PFSK-1 (cell line): ENCODE data around the gene XPR1.

ENCODE experiments used
- FOXP2 ChIP-seq: optimal IDR thresholded peaks from 2 replicates; pipeline ENCODE3; 2011; ENCODE audit warnings: borderline replicate concordance, control low read depth, inconsistent platforms; ENCODE audit not compliant: insufficient read depth; ENCODE audit errors: extremely low read length, extremely low read depth
- POLR2AphosphoS5 ChIP-seq: IDR thresholded peaks from 2 replicates; pipeline ENCODE4 v1.6.1; 2012; ENCODE audit warnings: low read depth, mild to moderate bottlenecking, control low read depth, low read length, moderate library complexity
- SIN3A ChIP-seq: IDR thresholded peaks from 2 replicates; pipeline ENCODE4 v1.6.1; 2012; ENCODE audit warnings: mild to moderate bottlenecking, low read length, moderate library complexity, borderline replicate concordance; ENCODE audit not compliant: insufficient read depth
- TAF1 ChIP-seq: IDR thresholded peaks from 2 replicates; pipeline ENCODE4 v1.6.1; 2012; ENCODE audit warnings: low read length, control low read depth, borderline replicate concordance; ENCODE audit not compliant: insufficient read depth
- TF ChIP-seq, protein P1 (sequence below), 2 experiments: IDR thresholded peaks; 2 replicates each; pipeline versions ENCODE4 v1.6.1 to v1.8.0; 2011 to 2012; ENCODE audit warnings: low read depth in 2 of 2, low read length in 2 of 2, control low read depth in 1 of 2, inconsistent platforms in 1 of 2, mild to moderate bottlenecking in 1 of 2, moderate library complexity in 1 of 2; ENCODE audit not compliant: insufficient read depth in 1 of 2

Gene XPR1

DNA sequence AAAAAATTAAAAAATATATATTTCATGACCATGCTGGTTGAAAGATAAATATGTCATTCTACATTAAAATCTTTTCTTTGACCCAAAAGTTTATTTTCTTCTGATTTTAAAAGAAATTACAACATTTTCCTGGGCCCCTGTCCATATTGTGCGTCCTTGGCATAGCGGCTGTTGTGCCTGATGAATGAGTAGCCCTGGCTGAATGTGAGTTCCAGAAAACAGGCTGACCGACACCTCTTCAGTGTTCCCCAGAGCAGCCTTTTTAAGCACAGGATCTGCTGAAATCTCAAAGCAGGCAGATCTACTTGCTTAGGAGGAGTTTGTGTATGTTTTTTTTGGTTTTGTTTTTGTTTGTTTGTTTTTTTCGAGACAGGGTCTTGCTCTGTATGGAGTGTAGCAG is 300.6 kb downstream of the XPR1 start:
- TF ChIP-seq, protein P1, sequence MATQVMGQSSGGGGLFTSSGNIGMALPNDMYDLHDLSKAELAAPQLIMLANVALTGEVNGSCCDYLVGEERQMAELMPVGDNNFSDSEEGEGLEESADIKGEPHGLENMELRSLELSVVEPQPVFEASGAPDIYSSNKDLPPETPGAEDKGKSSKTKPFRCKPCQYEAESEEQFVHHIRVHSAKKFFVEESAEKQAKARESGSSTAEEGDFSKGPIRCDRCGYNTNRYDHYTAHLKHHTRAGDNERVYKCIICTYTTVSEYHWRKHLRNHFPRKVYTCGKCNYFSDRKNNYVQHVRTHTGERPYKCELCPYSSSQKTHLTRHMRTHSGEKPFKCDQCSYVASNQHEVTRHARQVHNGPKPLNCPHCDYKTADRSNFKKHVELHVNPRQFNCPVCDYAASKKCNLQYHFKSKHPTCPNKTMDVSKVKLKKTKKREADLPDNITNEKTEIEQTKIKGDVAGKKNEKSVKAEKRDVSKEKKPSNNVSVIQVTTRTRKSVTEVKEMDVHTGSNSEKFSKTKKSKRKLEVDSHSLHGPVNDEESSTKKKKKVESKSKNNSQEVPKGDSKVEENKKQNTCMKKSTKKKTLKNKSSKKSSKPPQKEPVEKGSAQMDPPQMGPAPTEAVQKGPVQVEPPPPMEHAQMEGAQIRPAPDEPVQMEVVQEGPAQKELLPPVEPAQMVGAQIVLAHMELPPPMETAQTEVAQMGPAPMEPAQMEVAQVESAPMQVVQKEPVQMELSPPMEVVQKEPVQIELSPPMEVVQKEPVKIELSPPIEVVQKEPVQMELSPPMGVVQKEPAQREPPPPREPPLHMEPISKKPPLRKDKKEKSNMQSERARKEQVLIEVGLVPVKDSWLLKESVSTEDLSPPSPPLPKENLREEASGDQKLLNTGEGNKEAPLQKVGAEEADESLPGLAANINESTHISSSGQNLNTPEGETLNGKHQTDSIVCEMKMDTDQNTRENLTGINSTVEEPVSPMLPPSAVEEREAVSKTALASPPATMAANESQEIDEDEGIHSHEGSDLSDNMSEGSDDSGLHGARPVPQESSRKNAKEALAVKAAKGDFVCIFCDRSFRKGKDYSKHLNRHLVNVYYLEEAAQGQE (IDR thresholded peaks at IDR 0.05; ENCODE audit: insufficient read depth in 1 of 2, low read depth in 2 of 2, low read length in 2 of 2) = no peak
- no peak for TF ChIP-seq POLR2AphosphoS5
- no peak for TF ChIP-seq FOXP2
- no peak for TF ChIP-seq SIN3A
- no peak for TF ChIP-seq TAF1

DNA sequence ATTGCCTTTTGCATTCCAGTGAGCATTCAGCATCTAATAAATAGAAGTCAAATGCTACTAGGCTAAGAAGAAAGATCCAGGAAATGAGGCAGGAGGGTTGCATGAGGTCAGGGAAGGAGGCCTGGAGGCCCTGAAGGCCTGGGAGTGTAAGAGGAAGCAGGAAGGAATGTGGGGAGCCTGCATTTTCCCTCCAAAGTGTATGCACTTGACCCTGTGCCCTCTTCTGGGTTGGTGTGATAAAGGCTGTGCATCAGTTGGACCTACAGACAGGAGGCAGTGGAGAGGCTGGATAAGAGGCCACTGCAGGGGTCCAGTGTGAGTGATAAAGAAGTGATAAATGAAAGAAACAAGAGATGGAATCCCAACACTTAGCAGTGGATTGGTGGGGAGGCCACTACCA is 301.3 kb downstream of the XPR1 start:
- TF ChIP-seq TAF1 (no peak), FOXP2 (no peak), POLR2AphosphoS5 (no peak), SIN3A (no peak)
- TF ChIP-seq, protein P1 (IDR thresholded peaks at IDR 0.05; ENCODE audit: insufficient read depth in 1 of 2, low read depth in 2 of 2, low read length in 2 of 2) = no peak

DNA sequence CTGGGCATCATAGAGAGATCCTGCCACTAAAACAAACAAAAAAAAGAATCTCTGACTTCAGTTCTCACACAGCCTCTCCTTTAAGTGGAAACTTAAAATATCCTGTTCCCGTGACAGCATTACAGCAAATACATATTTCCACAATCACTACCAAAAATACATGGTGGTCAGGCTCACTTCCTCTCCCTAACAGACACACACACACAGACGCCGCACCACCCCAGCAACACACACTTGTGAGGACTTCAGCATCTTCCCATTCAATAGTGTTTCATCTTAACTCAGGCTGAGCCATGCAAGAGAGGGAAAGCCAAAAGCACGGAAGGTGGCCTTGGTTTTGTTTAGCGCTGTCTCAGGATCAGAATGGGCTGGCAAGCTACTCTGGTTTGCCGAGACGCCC is 302.7 kb downstream of the XPR1 start:
- TF ChIP-seq SIN3A = no peak

- no peak for TF ChIP-seq FOXP2
- TF ChIP-seq, protein P1 (IDR thresholded peaks at IDR 0.05; ENCODE audit: insufficient read depth in 1 of 2, low read depth in 2 of 2, low read length in 2 of 2) = no peak
- no peak for TF ChIP-seq POLR2AphosphoS5
- TF ChIP-seq SIN3A = no peak
- TF ChIP-seq TAF1 = no peak
These were observed 303.7 kb downstream of the XPR1 start for GRCh38 chr1:180935326-180936109.

DNA sequence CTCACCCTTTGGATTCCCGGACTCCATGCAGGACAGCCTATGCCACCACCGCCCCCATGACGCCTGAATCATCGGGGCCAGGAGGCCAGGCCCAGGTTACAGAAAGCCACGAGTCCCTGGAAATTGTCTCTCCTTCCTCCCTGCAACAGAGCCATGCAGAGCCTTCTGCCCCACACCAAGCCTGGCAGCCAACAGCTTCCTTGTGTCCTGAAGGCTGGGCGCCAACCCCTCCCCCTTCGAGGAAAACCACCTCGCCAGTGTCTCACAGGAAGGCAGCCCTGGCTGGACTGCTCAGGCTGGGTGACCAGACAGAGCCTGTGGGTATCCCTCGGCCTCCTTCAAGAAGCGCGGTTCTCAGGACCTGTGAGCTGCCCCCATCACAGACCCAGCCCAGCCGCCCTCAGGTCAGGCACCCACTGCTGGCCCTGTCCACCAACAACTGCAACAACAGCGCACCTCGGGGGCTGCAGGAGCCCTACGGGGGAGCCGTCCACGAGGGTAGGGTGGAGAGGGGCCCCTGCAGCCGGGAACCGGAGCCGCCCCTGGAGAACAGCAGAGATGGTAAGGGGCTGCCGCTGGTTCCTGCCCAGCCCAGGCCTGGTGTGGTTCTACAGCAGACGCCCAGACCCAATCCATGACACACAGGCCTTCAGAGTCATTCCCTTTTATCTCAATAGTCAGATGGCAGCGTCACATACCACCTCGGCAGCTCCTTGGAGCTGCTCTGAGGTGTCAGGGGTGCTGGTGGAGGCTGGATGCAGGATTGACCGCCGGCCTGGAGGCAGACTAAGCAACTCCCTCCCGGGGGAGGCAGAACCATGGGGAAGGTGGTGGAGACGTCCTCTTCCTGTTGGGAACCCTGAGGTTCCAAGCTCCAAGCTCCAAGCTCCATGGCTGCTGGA is 304.5 kb downstream of the XPR1 start:
- TF ChIP-seq TAF1 (no peak), FOXP2 (no peak), POLR2AphosphoS5 (no peak), SIN3A (no peak)
- TF ChIP-seq, protein P1 (IDR thresholded peaks at IDR 0.05; ENCODE audit: insufficient read depth in 1 of 2, low read depth in 2 of 2, low read length in 2 of 2) = no peak
